ENCODE measurements around the gene PANK4. TPM values are rescaled to one million over a fixed set of nuclear protein-coding genes. Genes with fewer than 3 reads are reported as not detected.

PANK4 gene
- total and polyA plus RNA-seq, 4 donors = 6.2 to 26.8 (median 12.6) TPM

- H3K9me3 ChIP-seq (ENCODE audit: control insufficient read depth in 4 of 4, low read length in 3 of 4) = no peaks in the 10 kb centered on the region
- peak; percentile 45 for DNase-seq (ENCODE audit: low spot score)
- no peaks in the 10 kb centered on the region for H3K36me3 ChIP-seq (ENCODE audit: control insufficient read depth in 4 of 4, insufficient read depth in 3 of 4, low read depth in 1 of 4, low read length in 3 of 4)
- 25% methylated on average over 14 of the region's 14 CpGs for WGBS
- no peak overlapping the region for H3K9ac ChIP-seq (ENCODE audit: low read depth in 1 of 2, low read length in 2 of 2)
- peak; percentile 99 for TF ChIP-seq REST (IDR thresholded peaks at IDR 0.05)
- TF ChIP-seq FOXA2 (IDR thresholded peaks at IDR 0.05) = no peak
- no peaks in the 10 kb centered on the region for H3K4me1 ChIP-seq (ENCODE audit: control insufficient read depth in 4 of 4, insufficient read depth in 4 of 4, low read length in 3 of 4)
- H3K27ac ChIP-seq (ENCODE audit: low read depth in 1 of 2, low read length in 2 of 2) = no peak overlapping the region
- peaks cover 0 to 6% (median 0%) of the 10 kb centered on the region in 4 donors for H3K27me3 ChIP-seq (ENCODE audit: control insufficient read depth in 4 of 4, insufficient read depth in 4 of 4, low read length in 3 of 4)
- no peak overlapping the region for H3K4me3 ChIP-seq (ENCODE audit: low read depth in 1 of 3, low read length in 3 of 3)
These were observed 58.3 kb downstream of the PANK4 start for GRCh38 chr1:2468041-2468472.

GRCh38 chr1:2466958-2467554 is 59.3 kb downstream of the PANK4 start:
- Histone ChIP-seq H3K4me1 (ENCODE audit: control insufficient read depth in 4 of 4, insufficient read depth in 4 of 4, low read length in 3 of 4) (no peaks in the 10 kb centered on the region), H3K27me3 (ENCODE audit: control insufficient read depth in 4 of 4, insufficient read depth in 4 of 4, low read length in 3 of 4) (peaks cover 0 to 6% (median 0%) of the 10 kb centered on the region in 4 donors), H3K36me3 (ENCODE audit: control insufficient read depth in 4 of 4, insufficient read depth in 3 of 4, low read depth in 1 of 4, low read length in 3 of 4) (no peaks in the 10 kb centered on the region), H3K4me3 (ENCODE audit: low read depth in 1 of 3, low read length in 3 of 3) (no peak overlapping the region), H3K27ac (ENCODE audit: low read depth in 1 of 2, low read length in 2 of 2) (no peak overlapping the region), H3K9me3 (ENCODE audit: control insufficient read depth in 4 of 4, low read length in 3 of 4) (no peaks in the 10 kb centered on the region), H3K9ac (ENCODE audit: low read depth in 1 of 2, low read length in 2 of 2) (no peak overlapping the region)
- no peak for DNase-seq (ENCODE audit: low spot score)
- TF ChIP-seq FOXA1 (IDR thresholded peaks at IDR 0.05) (no peak), YY1 (IDR thresholded peaks at IDR 0.05) (no peak), HNF4A (conservative IDR thresholded peaks at IDR 0.05) (no peak), RXRA (IDR thresholded peaks at IDR 0.05) (no peak), MAX (IDR thresholded peaks at IDR 0.05) (no peak), NR2F2 (IDR thresholded peaks at IDR 0.05) (no peak), TAF1 (conservative IDR thresholded peaks at IDR 0.05) (no peak), EGR1 (IDR thresholded peaks at IDR 0.05; ENCODE audit: low read depth in 2 of 2) (no peak), JUND (IDR thresholded peaks at IDR 0.05) (no peak), HNF4G (IDR thresholded peaks at IDR 0.05) (no peak), FOXA2 (IDR thresholded peaks at IDR 0.05) (no peak), RAD21 (IDR thresholded peaks at IDR 0.05) (no peak), SP1 (IDR thresholded peaks at IDR 0.05) (no peak), REST (IDR thresholded peaks at IDR 0.05) (no peak), GABPA (IDR thresholded peaks at IDR 0.05 in 1 of 2, conservative IDR thresholded peaks at IDR 0.05 in 1 of 2) (no peak), ZBTB33 (IDR thresholded peaks at IDR 0.05) (no peak)
- TF ChIP-seq, protein P1, sequence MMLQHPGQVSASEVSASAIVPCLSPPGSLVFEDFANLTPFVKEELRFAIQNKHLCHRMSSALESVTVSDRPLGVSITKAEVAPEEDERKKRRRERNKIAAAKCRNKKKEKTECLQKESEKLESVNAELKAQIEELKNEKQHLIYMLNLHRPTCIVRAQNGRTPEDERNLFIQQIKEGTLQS (IDR thresholded peaks at IDR 0.05) = no peak
- TF ChIP-seq, protein P2, sequence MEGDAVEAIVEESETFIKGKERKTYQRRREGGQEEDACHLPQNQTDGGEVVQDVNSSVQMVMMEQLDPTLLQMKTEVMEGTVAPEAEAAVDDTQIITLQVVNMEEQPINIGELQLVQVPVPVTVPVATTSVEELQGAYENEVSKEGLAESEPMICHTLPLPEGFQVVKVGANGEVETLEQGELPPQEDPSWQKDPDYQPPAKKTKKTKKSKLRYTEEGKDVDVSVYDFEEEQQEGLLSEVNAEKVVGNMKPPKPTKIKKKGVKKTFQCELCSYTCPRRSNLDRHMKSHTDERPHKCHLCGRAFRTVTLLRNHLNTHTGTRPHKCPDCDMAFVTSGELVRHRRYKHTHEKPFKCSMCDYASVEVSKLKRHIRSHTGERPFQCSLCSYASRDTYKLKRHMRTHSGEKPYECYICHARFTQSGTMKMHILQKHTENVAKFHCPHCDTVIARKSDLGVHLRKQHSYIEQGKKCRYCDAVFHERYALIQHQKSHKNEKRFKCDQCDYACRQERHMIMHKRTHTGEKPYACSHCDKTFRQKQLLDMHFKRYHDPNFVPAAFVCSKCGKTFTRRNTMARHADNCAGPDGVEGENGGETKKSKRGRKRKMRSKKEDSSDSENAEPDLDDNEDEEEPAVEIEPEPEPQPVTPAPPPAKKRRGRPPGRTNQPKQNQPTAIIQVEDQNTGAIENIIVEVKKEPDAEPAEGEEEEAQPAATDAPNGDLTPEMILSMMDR (IDR thresholded peaks at IDR 0.05; ENCODE audit: low read depth, low read length, missing input control) = no peak
- 10% methylated on average over 30 of the region's 30 CpGs for WGBS

All from liver (tissue), 9 donors.